Keratinocyte (primary cell): ENCODE measurements around the gene CUEDC2. TPM values are rescaled to one million over a fixed set of nuclear protein-coding genes. Genes with fewer than 3 reads are reported as not detected.
A peak's percentile ranks its signal among the peaks of the same experiment; 100 is the strongest.

Source experiments
- DNase-seq: peaks from one replicate; pipeline ENCODE4 v3.0.0-alpha.2; 2011; ENCODE audit warnings: low read depth, missing footprints, low spot score
- FAIRE-seq: peaks from 2 replicates; lab custom pipeline; 2011; peaks lifted over from hg19 to GRCh38; lab: Jason Lieb, UNC
- H2AFZ ChIP-seq: 2 replicates; pipeline ENCODE4 v1.6.0; 2012; ENCODE audit warnings: low read length, control low read depth, inconsistent platforms; ENCODE audit not compliant: control insufficient read depth
- H3K27ac ChIP-seq: 2 replicates; pipeline ENCODE4 v1.5.1; 2011; ENCODE audit warnings: low read length; ENCODE audit not compliant: control insufficient read depth, insufficient read depth
- H3K27me3 ChIP-seq: 3 replicates; pipeline ENCODE4 v1.6.0; 2011; ENCODE audit warnings: low read length; ENCODE audit not compliant: control insufficient read depth, insufficient read depth; ENCODE audit errors: extremely low read depth
- H3K36me3 ChIP-seq, 2 experiments: 2 replicates in 1 of 2; 3 replicates in 1 of 2; pipeline ENCODE4 v1.5.1; 2011; ENCODE audit warnings: low read length in 2 of 2, mild to moderate bottlenecking in 1 of 2; ENCODE audit not compliant: control insufficient read depth in 2 of 2, insufficient read depth in 2 of 2; ENCODE audit errors: extremely low read depth in 1 of 2
- H3K4me1 ChIP-seq: 3 replicates; pipeline ENCODE4 v1.5.1; 2011; ENCODE audit warnings: low read length; ENCODE audit not compliant: control insufficient read depth, insufficient read depth; ENCODE audit errors: extremely low read depth
- H3K4me2 ChIP-seq: 3 replicates; pipeline ENCODE4 v1.6.0; 2011; ENCODE audit warnings: low read depth, low read length; ENCODE audit not compliant: control insufficient read depth, insufficient read depth; ENCODE audit errors: extremely low read depth
- H3K4me3 ChIP-seq, 3 experiments: fragments of 200-600 bp in 1 of 3; sonication (generic) in 1 of 3; 2 replicates in 2 of 3; 3 replicates in 1 of 3; pipeline ENCODE4 v1.5.1; 2011 to 2016; ENCODE audit warnings: low read length in 3 of 3, mild to moderate bottlenecking in 3 of 3, control low read depth in 2 of 3, inconsistent platforms in 1 of 3, low read depth in 1 of 3, mixed read lengths in 1 of 3, mixed run types in 1 of 3, moderate library complexity in 1 of 3; ENCODE audit not compliant: control insufficient read depth in 2 of 3, insufficient read depth in 2 of 3; ENCODE audit errors: extremely low read depth in 1 of 3
- H3K79me2 ChIP-seq: 2 replicates; pipeline ENCODE4 v1.6.0; 2012; ENCODE audit warnings: low read length; ENCODE audit not compliant: control insufficient read depth, insufficient read depth
- H3K9ac ChIP-seq: 3 replicates; pipeline ENCODE4 v1.6.0; 2011; ENCODE audit warnings: low read length; ENCODE audit not compliant: control insufficient read depth, insufficient read depth; ENCODE audit errors: extremely low read depth
- H3K9me1 ChIP-seq: 3 replicates; pipeline ENCODE4 v1.6.0; 2011; ENCODE audit warnings: low read length; ENCODE audit not compliant: control insufficient read depth, insufficient read depth; ENCODE audit errors: extremely low read depth
- H3K9me3 ChIP-seq: 2 replicates; pipeline ENCODE4 v1.5.1; 2012; ENCODE audit warnings: low read depth, low read length; ENCODE audit not compliant: control insufficient read depth
- H4K20me1 ChIP-seq: 3 replicates; pipeline ENCODE4 v1.6.0; 2011; ENCODE audit warnings: low read length; ENCODE audit not compliant: control insufficient read depth, insufficient read depth; ENCODE audit errors: extremely low read depth
- EZH2 ChIP-seq: IDR thresholded peaks from one replicate; pipeline ENCODE4 v1.6.1; 2012; ENCODE audit warnings: inconsistent platforms, mild to moderate bottlenecking, low read length, moderate library complexity
- dilution Hi-C: fragments of 300-500 bp; cut with MboI; formaldehyde crosslinking; loops from one replicate; pipeline ENCODE4 v1.7.0; 2020; ENCODE audit warnings: low sequenced_read_pairs; ENCODE audit not compliant: extremely low pct_ligation_motif_present
- polyA plus RNA-seq, 5 experiments: library from polyadenylated mRNA; depleted of rRNA in 3 of 5; stranded (reverse) in 3 of 5; stranded (forward) in 1 of 5; unstranded in 1 of 5; fragments of >200 nt; gene quantifications; 1 replicate in 1 of 5; 2 replicates in 3 of 5; 3 replicates in 1 of 5; pipeline versions ENCODE4 v1.2.1 to v1.2.3, GENCODE V29; 2011 to 2012; ENCODE audit warnings: missing spikeins in 2 of 5, low read depth in 1 of 5, low replicate concordance in 1 of 5
- TF ChIP-seq, protein P1 (sequence below), 3 experiments: IDR thresholded peaks in 1 of 3; conservative IDR thresholded peaks in 1 of 3; optimal IDR thresholded peaks in 1 of 3; 2 replicates in 2 of 3; 3 replicates in 1 of 3; pipeline versions ENCODE3 to v1.5.1; 2011; ENCODE audit warnings: low read length in 3 of 3, mild to moderate bottlenecking in 3 of 3, moderate library complexity in 2 of 3, control low read depth in 1 of 3, inconsistent platforms in 1 of 3; ENCODE audit not compliant: insufficient read depth in 2 of 3; ENCODE audit errors: extremely low read depth in 1 of 3

CUEDC2 gene
- polyA plus RNA-seq, 1 donor (not counting 4 experiments of a cell fraction or from before 2014, with no cell fraction given), result 46.6 TPM

DNA sequence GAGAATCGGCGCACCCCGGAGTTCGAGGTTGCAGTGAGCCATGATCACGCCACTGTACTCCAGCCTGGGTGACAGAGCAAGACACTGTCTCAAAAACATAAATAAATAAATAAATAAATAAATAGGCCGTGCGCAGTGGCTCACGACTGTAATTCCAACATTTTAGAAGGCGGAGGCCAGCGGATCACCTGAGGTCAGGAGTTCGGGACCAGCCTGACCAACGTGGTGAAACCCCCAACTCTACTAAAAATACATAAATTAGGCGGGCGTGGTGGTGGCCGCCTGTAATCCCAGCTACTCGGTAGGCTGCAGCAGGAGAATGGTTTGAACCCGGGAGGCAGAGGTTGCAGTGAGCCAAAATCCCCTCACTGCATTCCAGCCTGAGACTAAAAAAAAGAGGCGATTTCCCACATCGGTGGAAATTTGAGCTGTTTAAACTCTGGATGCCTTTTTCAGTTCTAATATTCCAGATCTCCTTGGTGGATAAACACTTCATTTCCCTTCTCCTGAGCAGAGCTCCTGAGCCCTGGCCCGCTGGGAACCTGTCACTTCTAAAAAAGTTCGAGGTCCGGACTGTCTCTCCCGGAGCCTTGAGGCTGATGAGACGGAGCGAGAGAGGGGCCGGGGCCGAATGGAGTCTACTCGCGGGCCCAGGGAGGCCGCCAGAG lies 38.8 kb downstream of the CUEDC2 start:
- H3K36me3 ChIP-seq, result peaks cover 12 to 13% of the 10 kb centered on the region in 2 experiments
- peak overlapping the region; percentile 67 for H2AFZ ChIP-seq
- FAIRE-seq (no peak), DNase-seq (no peak)
- no peaks in the 10 kb centered on the region for H3K9me1 ChIP-seq
- peak overlapping the region; percentile 87 for H3K9ac ChIP-seq
- no peaks in the 10 kb centered on the region for H4K20me1 ChIP-seq
- no peaks in the 10 kb centered on the region for H3K9me3 ChIP-seq
- peak overlapping the region; percentile 83 for H3K27ac ChIP-seq
- peaks cover 16% of the 10 kb centered on the region for H3K4me1 ChIP-seq
- H3K4me2 ChIP-seq, result peak overlapping the region; percentile 69
- dilution Hi-C loops, result no loop called here
- H3K79me2 ChIP-seq, result peaks cover 11% of the 10 kb centered on the region
- H3K27me3 ChIP-seq, result no peaks in the 10 kb centered on the region
- no peak for TF ChIP-seq EZH2
- TF ChIP-seq, protein P1, sequence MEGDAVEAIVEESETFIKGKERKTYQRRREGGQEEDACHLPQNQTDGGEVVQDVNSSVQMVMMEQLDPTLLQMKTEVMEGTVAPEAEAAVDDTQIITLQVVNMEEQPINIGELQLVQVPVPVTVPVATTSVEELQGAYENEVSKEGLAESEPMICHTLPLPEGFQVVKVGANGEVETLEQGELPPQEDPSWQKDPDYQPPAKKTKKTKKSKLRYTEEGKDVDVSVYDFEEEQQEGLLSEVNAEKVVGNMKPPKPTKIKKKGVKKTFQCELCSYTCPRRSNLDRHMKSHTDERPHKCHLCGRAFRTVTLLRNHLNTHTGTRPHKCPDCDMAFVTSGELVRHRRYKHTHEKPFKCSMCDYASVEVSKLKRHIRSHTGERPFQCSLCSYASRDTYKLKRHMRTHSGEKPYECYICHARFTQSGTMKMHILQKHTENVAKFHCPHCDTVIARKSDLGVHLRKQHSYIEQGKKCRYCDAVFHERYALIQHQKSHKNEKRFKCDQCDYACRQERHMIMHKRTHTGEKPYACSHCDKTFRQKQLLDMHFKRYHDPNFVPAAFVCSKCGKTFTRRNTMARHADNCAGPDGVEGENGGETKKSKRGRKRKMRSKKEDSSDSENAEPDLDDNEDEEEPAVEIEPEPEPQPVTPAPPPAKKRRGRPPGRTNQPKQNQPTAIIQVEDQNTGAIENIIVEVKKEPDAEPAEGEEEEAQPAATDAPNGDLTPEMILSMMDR (optimal IDR thresholded peaks at IDR 0.05 in 1 of 3, IDR thresholded peaks at IDR 0.05 in 1 of 3, conservative IDR thresholded peaks at IDR 0.05 in 1 of 3; ENCODE audit: extremely low read depth in 1 of 3, insufficient read depth in 2 of 3, low read length in 3 of 3), result peak in 2 of 3 experiments; percentile 78 to 98
- peak overlapping the region; percentile 64 to 80 (median 71) for H3K4me3 ChIP-seq

DNA sequence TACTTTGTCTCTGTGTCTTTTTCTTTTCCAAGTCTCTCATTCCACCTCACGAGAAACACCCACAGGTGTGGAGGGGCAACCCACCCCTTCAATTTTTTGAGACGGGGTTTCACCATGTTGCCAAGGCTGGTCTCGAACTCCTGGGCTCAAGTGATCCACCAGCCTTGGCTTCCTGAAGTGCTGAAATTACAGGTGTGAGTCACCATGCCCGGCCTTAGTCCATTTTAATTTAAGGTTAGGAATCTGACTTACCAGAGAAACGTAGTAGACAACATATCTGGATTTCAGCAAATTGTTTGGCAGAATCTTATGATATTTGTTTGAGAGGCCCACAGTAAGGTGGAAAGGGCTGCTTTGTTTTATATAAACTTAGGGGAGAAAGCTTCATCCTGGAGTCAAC lies 40.1 kb downstream of the CUEDC2 start:
- dilution Hi-C loops, result no loop called here
- Histone ChIP-seq H3K36me3 (peaks cover under 1 to 3% of the 10 kb centered on the region in 2 experiments), H3K27me3 (no peaks in the 10 kb centered on the region), H3K79me2 (peaks cover 11% of the 10 kb centered on the region), H3K9ac (no peak overlapping the region), H3K9me3 (no peaks in the 10 kb centered on the region), H3K4me2 (no peak overlapping the region), H3K9me1 (no peaks in the 10 kb centered on the region), H3K4me1 (peaks cover 16% of the 10 kb centered on the region), H4K20me1 (no peaks in the 10 kb centered on the region), H3K4me3 (no peak overlapping the region), H3K27ac (no peak overlapping the region), H2AFZ (no peak overlapping the region)
- TF ChIP-seq EZH2, result no peak
- TF ChIP-seq, protein P1 (optimal IDR thresholded peaks at IDR 0.05 in 1 of 3, IDR thresholded peaks at IDR 0.05 in 1 of 3, conservative IDR thresholded peaks at IDR 0.05 in 1 of 3; ENCODE audit: extremely low read depth in 1 of 3, insufficient read depth in 2 of 3, low read length in 3 of 3), result no peak
- FAIRE-seq, result no peak
- no peak for DNase-seq
